Stimulated activated CD4-positive, alpha-beta T cell treated with anti-CD3 and anti-CD28 coated beads, Interleukin-15, amount 100 ng/mL, for 1 hour (primary cell): ENCODE results near the gene CDKN2D.

Experiments
- DNase-seq, 2 donors: peaks; one replicate each; pipeline ENCODE4 v3.0.0-alpha.2; 2020; ENCODE audit warnings: low read depth in 1 of 2, low spot score in 1 of 2

Gene CDKN2D

DNA sequence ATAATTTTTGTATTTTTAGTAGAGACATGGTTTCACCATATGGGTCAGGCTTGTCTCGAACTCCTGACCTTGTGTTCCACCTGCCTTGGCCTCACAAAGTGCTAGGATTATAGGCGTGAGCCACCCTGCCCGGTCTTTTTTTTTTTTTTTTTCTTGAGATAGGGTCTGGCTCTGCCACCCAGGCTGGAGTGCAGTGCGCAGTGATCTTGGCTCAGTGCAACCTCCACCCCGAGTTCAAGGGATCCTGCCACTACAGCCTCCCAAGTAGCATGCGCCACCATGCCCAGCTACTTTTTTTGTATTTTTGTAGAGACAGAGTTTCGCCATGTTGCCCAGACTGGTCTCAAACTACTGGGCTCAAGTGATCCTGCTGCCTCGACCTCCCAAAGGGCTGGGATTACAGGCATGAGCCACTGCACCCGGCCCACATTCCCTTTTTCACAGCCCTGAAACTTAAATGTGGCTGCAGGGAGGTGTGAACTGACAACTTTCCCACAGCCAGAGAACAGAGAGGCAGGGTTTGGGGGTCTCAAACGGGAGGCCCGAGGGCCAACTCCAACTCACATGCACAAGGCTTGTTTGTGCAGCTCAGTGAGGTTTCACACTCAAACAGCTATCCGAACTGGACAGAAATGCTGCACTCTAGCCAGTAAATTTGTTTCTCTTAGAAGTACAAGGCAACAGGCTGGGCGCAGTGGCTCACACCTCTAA is 47.2 kb downstream of the CDKN2D start:
- no peak for DNase-seq

DNA sequence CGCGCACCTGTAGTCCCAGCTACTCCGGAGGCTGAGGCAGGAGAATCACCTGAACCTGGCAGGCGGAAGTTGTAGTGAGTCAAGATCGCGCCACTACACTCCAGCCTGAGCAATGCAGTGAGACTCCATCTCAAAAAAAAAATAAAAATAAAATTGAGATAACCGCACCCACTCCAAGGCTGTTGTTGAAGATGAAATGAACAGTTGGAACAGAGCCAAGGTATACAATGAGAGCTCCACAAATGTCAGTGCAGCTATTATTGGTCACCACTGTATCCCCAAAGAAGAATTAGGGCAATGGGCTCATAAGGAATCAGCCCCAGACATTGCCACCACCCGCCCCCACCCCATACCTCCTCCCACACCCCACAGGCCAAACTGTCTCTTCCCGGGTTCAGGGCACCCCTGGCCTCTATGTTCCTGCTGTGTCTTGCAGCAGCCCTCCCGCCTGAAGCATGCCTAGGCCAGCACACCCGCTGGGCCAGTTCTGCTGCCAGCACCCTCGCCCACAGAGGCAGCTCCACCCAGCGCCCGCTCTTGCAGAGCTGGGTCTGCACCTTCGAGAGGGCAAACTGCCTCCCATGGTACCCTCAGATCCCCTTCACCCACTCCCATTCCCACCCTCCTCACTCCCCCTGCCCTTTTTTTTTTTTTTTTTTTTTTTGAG is 48.0 kb downstream of the CDKN2D start:
- no peak for DNase-seq

DNA sequence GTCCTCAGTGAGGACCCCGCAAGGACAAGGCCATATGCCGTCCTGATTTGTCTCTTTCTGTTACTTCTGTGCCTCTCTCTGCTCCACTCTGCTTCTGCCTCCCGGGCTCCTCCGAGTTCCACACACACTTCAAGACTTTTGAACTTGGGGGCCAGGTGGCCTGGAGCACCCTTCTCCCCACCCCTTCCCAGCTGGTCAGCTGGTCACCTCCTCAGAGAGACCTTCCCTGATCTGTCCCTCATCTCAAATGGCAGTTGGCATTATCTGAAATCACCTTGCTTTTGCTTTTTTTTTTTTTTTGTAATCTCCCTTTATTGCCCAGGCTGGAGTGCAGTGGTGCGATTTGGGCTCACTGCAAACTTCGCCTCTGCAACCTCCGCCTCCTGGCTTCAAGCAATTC is 49.4 kb downstream of the CDKN2D start:
- DNase-seq: no peak

DNA sequence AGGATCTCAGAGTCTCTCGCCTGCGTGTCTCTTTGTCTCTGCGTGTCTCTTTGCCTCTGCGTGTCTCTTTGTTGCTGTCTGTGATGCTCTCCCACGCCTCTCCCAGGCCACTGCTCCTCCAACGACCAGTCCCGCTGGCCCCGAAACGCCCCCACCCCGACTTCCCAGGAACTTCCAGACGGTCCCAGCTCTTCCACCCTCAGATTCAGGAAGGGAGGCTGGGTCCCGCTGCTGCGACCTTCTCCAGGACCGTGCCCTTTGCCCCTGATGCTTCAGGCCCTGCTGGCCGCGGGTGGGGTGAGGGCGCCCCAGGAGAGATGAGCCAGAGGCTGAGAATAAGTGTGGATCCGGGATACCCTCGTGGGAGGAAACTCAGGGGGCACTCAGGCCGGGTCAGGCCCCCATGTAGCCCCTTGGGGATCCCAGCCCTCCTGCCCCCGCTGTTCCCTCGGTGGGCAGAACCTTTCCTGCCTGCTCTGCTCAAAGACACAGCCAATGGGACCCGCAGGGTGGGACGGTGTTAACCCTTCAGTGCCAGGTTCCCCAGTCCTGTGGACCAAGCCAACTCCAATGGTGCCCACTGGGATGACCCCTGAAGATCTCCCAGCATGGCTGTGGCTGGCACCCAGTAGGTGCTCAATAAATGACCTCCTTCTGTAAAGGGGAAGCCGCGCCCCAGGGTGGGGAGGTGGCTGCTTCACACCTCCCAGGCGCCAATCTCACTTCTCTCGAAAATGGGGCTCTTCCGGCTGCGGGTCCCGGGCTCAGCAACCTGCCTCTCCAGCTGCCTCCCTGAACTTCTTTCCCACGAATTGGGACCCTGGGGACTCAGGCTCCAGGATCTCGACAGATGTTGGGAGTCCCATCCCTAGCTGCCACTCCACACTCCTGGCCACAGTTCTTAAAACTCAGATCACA is 50.1 kb downstream of the CDKN2D start:
- DNase-seq: no peak

- DNase-seq: no peak
These were observed 50.9 kb downstream of the CDKN2D start for GRCh38 chr19:10517760-10518443.

DNA sequence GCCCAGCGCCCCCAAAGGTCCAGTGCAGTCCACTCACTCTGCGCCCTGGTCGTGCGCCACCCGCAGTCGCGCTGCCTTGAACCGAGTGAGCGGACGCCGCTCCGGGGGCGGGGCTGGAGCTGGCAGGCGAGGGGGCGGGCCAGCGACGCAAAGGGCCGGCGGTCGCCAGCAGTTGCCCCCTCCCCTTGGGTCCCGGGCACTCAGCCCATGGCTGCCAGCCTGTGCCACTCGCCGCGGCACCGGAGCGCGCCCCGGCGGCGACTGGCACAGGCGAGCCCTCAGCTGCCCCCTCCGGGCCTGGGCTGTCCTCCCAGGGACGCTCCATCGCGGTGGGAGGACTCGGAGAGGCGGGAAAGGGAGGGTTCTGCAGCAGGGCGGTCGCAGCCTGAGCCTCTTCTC is 51.4 kb downstream of the CDKN2D start, which contains the start of gene S1PR5:
S1PR5 (minus strand) TSS at position 87 of the 399 bp plus-strand sequence. CDS start 2,436 bp downstream, outside the sequence.
- no peak for DNase-seq

DNA sequence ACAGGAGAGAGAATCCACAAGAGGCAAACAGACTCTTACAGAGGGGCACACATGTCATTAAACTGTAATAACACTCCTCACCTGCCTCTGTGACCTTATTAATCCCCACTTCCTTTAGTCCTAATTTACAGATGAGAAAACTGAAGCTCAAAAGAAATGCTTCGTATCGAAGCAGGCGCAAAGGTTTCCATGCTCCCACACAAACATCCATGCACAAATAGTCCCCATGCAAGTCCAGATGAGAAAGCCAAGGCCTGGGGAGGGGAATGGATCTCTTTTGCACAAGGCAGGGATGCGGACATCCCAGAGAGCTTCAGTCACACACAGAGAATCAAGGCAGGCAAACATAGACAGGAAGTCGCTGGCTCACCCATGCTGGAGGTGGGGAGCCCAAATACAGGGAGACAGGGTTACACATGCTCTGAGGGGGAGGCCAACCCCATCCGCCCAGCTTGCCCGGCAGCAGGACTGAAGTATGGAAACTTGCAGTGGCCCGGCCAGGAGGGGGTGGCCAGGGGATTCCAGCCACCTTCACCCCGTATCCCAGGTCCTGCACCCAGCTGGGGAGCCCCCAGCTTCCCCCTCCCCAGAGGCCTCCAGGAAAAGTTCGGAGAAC is 52.0 kb downstream of the CDKN2D start:
- no peak for DNase-seq
